ENCODE measurements around the gene CCR3.

DNA sequence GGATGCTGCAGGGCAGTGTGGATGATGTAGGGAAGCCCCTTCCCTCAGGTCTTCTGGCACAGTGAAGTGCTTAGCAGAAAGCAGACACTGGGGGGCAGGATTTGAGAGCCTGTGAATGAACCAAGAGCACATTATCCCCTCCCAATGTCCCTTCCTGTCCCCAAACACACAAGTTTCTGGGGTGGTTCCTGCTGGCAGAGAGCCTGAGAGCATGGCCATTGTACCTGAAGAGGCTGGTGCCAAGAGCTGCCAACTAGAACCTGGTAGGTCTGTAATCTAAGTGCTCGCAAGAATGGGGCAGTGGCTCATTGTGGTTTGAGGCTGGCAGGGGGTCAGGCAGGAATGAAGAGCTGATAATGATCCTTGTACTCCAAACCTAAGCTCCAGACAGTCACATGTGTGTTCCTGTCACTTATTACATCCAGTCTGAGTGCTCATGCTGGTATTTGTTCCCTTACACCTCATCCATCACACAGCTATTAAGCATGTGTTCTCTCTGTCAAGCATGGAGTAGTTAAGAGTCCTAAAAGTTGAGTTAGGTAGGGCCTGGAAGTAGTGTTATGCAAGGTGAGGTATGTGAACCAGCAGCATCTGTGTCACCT, 27.4 kb upstream of the CCR3 start:
- TF ChIP-seq EZH2 (IDR thresholded peaks at IDR 0.05) (no peak), POLR2AphosphoS5 (IDR thresholded peaks at IDR 0.05; ENCODE audit: borderline replicate concordance, low read depth, low read length) (no peak), FOXP2 (optimal IDR thresholded peaks at IDR 0.05; ENCODE audit: control extremely low read depth, extremely low read length, insufficient read depth) (no peak)
